OCI-LY3 (cell line): ENCODE data around the gene EIF2B1.
"Not testable (repeated sequence)": the region's sequence is repeated elsewhere in the genome, so short reads cannot be mapped to it uniquely, and the experiment has no call there.

Experiments used
- CTCF ChIP-seq: fragments of 200-600, 300-600 bp; sonication (generic); IDR thresholded peaks from 2 replicates; pipeline ENCODE4 v1.5.1; 2014; ENCODE audit warnings: antibody characterized with exemption, low read length, low read depth
- EZH2phosphoT487 ChIP-seq: fragments of 200-600 bp; shearing (Covaris generic); IDR thresholded peaks from 2 replicates; pipeline ENCODE4 v1.6.1; 2018; ENCODE audit warnings: antibody characterized with exemption, mixed run types, low read depth

GRCh38 chr12:123578829-123579228 lies 54.7 kb downstream of the EIF2B1 start:
- not testable (repeated sequence) for TF ChIP-seq CTCF, EZH2phosphoT487
